ENCODE data around the gene FKBP10. TPM values are rescaled to one million over a fixed set of nuclear protein-coding genes. Genes with fewer than 3 reads are reported as not detected.

Gene FKBP10
- total RNA-seq, 2 experiments from 2014 or later: 0.74 to 1.2 TPM

GRCh38 chr17:41787021-41787418, 25.8 kb upstream of the FKBP10 start:
- H3K36me3 Mint-ChIP-seq (ENCODE audit: low read depth): no peaks in the 10 kb centered on the region
- no peaks in the 10 kb centered on the region for H3K9me3 Mint-ChIP-seq
- peak overlapping the region; percentile 35 for H3K4me3 Mint-ChIP-seq
- ChIA-PET POLR2A (interaction anchor here (0.8 to 1.6 kb wide), 3 partner anchors 10 to 72 kb away, joined by 5 read pairs; no protein-coding TSS in a partner anchor), CTCF (interaction anchor here (0.8 to 7.3 kb wide), 12 partner anchors 10 to 99 kb away, joined by 3 to 97 read pairs (median 4); partner anchors contain the start of genes EIF1, KLHL10 and P3H4)
- H3K4me1 Mint-ChIP-seq (ENCODE audit: low read depth): peaks cover 33% of the 10 kb centered on the region
- H3K27ac Mint-ChIP-seq: no peak overlapping the region
- TF ChIP-seq, protein P1, sequence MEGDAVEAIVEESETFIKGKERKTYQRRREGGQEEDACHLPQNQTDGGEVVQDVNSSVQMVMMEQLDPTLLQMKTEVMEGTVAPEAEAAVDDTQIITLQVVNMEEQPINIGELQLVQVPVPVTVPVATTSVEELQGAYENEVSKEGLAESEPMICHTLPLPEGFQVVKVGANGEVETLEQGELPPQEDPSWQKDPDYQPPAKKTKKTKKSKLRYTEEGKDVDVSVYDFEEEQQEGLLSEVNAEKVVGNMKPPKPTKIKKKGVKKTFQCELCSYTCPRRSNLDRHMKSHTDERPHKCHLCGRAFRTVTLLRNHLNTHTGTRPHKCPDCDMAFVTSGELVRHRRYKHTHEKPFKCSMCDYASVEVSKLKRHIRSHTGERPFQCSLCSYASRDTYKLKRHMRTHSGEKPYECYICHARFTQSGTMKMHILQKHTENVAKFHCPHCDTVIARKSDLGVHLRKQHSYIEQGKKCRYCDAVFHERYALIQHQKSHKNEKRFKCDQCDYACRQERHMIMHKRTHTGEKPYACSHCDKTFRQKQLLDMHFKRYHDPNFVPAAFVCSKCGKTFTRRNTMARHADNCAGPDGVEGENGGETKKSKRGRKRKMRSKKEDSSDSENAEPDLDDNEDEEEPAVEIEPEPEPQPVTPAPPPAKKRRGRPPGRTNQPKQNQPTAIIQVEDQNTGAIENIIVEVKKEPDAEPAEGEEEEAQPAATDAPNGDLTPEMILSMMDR (IDR thresholded peaks at IDR 0.05): no peak
- ATAC-seq (no peak), DNase-seq (no peak)
- peaks cover 31% of the 10 kb centered on the region for H3K27me3 Mint-ChIP-seq
- intact Hi-C loops (cut with micrococcal nuclease): no loop called here

DNA sequence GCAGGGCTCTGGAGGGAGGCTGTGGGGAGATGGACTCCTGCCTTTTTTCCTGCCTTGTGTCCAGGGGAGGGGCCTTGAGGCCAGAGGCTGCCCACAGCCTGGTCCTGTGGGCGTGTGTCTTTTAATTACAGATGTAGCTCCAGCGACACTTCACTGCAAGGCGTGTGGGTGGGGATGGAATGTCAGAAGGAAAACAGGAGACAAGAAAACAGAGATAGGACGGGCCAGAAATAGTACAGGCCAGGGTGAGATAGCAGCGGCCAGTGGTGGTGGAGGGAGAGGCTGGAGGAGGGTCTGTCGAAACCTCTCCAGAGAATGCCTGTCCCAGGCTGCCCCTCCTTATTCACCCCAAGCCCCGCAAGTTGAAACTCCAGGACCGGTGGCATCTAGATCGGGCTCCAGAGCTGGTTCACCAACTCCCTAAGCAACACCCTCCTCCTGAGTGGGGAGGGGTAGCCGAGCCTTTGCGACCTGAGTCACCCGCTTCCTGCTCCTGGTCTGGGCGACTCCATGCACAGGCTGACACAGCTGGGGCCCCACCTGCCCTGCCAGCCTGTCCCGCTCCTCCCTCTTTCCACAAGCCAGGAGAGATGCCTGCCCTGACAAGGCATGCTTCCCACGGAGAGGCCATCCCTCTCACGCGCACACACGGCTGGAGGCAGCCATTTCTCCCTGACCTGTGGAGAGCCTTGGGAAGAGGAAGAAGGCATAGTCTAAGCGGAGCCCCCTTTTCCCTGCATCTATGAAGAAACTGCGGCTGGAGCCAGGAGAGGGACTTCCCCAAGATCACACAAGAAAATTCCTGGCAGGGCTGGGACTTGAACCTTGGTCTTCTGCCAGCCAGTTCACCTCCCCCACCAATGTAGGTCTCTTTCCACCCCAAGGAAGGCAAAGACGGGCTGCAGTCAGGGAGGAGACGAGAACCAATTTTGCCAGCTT, 19.7 kb upstream of the FKBP10 start:
- ATAC-seq: peak; percentile 61
- Mint-ChIP-seq H3K4me3 (no peak overlapping the region), H3K9me3 (no peaks in the 10 kb centered on the region), H3K27ac (no peak overlapping the region), H3K36me3 (ENCODE audit: low read depth) (no peaks in the 10 kb centered on the region), H3K27me3 (peaks cover 4% of the 10 kb centered on the region), H3K4me1 (ENCODE audit: low read depth) (peaks cover 15% of the 10 kb centered on the region)
- intact Hi-C loops (cut with micrococcal nuclease): no loop called here
- POLR2A ChIA-PET: no interaction called here
- peak; percentile 23 for DNase-seq
- CTCF ChIA-PET: no interaction called here
- TF ChIP-seq, protein P1 (IDR thresholded peaks at IDR 0.05): no peak

DNA sequence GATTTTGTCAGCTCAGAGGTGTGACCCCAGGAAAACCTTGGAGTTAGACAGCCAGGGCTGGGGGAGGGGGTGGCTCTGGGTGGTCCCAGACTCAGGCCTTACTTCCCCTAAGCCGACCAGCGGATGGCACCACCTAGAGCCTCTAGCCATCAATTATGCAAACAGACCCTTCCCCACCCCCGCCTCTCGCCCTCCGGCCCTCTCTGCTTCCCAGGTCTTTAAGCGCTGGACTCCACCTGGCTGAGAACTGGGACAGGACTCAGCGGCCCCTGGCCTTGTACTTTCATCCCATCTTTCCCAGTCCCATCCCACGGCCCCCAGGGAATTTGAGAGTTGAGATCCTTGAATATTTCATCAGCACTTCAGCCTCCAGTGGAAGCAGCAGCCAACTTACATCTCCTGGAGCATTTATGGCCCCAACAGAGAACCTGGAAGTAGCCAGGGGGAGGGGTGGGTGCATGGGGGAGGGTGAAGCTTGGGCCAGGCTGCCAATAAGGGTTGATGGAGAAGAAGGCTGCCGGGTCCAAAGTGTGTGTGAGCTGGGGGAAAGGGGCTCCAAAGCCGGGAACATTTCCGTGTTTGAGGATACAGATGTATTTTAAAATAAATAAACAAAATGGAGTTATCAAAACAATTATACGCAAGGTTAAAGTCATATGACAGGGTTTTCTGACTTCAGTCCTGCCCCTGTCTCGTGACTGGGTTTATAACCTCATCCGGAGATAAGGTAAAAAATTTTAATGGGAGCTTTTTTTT, 18.8 kb upstream of the FKBP10 start:
- ChIA-PET POLR2A (no interaction called here), CTCF (interaction anchor here (1.2 kb wide), 1 partner anchor 15 kb away, joined by 3 read pairs; no protein-coding TSS in a partner anchor)
- Mint-ChIP-seq H3K27ac (no peak overlapping the region), H3K27me3 (peaks cover 4% of the 10 kb centered on the region), H3K9me3 (no peaks in the 10 kb centered on the region), H3K4me3 (no peak overlapping the region), H3K36me3 (ENCODE audit: low read depth) (no peaks in the 10 kb centered on the region), H3K4me1 (ENCODE audit: low read depth) (peaks cover 6% of the 10 kb centered on the region)
- TF ChIP-seq, protein P1 (IDR thresholded peaks at IDR 0.05): no peak
- no peak for ATAC-seq
- DNase-seq: no peak
- intact Hi-C loops (cut with micrococcal nuclease): no loop called here

DNA sequence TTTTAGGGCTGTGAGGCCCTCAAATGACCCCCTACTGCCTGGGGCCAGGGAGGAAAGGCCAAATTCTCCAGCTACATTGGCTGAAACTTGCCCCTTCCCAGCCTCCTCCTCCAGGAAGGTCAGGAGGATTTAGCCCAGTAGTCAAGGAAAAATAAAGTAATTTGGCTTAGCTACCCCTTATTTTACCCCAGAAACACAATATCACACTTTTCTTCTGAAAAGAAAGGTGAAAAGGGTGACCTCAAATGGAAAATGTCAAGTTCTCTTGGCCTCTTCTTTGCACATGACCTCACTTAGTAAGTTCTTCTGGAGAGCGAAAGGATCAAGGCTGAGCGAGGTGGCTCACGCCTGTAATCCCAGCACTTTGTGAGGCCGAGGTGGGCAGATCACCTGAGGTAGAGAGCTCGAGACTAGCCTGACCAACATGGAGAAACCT, 18.2 kb upstream of the FKBP10 start:
- DNase-seq (no peak), ATAC-seq (no peak)
- Mint-ChIP-seq H3K4me1 (ENCODE audit: low read depth) (peaks cover 3% of the 10 kb centered on the region), H3K9me3 (no peaks in the 10 kb centered on the region), H3K4me3 (no peak overlapping the region), H3K27me3 (peaks cover 4% of the 10 kb centered on the region), H3K36me3 (ENCODE audit: low read depth) (no peaks in the 10 kb centered on the region), H3K27ac (no peak overlapping the region)
- CTCF ChIA-PET: interaction anchor here (1.2 to 3.0 kb wide), 2 partner anchors 14 to 57 kb away, joined by 3 to 14 read pairs; no protein-coding TSS in a partner anchor
- POLR2A ChIA-PET: no interaction called here
- TF ChIP-seq, protein P1 (IDR thresholded peaks at IDR 0.05): no peak
- intact Hi-C loops (cut with micrococcal nuclease): no loop called here

Data from activated CD8-positive, alpha-beta T cell treated with anti-CD3 and anti-CD28 coated beads for 36 hours (primary cell).